Measurements from ENCODE around the gene NOL3. TPM values are rescaled to one million over a fixed set of nuclear protein-coding genes. Genes with fewer than 3 reads are reported as not detected.

NOL3 gene
- total RNA-seq, 1 experiment from 2014 or later, result 68.0 TPM

DNA sequence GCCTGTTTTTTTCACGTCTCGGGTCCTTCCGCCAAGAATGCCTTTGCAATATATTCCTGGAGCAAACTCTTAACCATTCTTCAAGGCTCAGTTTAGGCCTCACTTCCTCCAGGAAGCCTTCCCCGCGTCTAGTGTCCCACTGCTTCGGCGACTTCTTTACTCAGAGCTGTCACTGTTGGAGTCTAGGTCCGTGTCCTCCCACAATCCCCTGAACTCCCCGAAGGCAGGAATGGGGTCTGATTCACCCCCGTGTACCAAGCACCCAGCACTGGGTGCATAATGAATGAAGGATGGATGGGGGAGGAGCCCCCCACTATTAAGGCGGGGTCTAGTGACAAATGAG, 12.9 kb downstream of the NOL3 start:
- peak overlapping the region; percentile 84 for H3K4me2 ChIP-seq

DNA sequence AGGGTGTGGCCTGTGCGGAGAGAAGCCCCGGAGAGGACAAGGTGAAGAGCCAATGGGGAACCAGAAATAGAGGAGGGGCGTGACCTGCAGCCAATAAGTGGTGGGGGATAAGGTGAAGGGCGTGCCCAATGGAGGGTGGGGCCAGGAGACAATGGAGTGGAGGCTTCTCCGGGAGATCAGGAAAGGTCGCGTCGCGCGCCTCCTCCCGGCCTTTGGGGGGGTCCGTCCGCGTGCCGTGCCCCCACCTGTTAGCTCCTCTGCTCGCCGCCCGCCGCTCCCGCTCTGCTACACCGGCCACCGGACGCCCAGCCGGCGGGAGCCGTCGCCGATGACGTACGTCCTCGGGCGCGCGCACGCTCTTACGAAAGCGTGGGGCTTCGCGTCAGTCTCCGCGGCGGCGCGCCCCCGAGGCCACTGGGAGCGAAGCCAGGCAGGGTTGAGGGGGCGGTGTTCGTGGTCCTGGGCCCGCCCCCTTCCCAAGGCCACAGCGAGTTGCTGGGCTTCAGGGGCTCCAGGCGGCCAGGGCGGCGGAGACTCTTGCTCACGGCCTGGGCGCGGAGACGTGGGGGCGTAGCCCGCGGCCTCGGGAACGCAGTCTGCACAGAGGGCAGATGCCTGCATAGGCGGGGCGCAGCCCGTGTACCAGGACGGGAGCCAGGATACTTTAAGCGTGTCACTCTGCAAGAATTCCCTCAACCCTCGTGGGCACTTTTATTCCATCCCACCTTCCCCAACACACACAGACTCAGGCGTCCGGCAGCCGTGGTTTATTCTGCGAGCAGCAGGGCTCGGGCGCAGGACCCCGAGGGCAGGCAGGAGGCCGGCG, 13.5 kb downstream of the NOL3 start, which contains the start of gene MATCAP1:
Gene MATCAP1, minus strand, starts transcription at position 337 of the 826 bp plus-strand sequence. CDS start 3,353 bp downstream, outside the sequence.
- Histone ChIP-seq H3K27me3 (ENCODE audit: insufficient read depth, low read depth) (no peaks in the 10 kb centered on the region), H3K36me3 (ENCODE audit: low read depth) (no peaks in the 10 kb centered on the region), H3K9me3 (ENCODE audit: insufficient read depth, low read depth) (no peaks in the 10 kb centered on the region), H3K4me3 (peak within 1 kb of the TSS; percentile 67), H3F3A (ENCODE audit: insufficient read depth, low read depth) (peaks cover 25% of the 10 kb centered on the region; the same call in 1 of the 2 replicates), H3K9me2 (ENCODE audit: insufficient read depth) (no peaks in the 10 kb centered on the region), H3K4me2 (peak within 1 kb of the TSS; percentile 84), H3K79me2 (ENCODE audit: low read depth) (peaks cover 16% of the 10 kb centered on the region), H3K27ac (peak within 1 kb of the TSS; percentile 66), H2AFZ (peak within 1 kb of the TSS; percentile 75), H3K4me1 (replicated peaks; ENCODE audit: insufficient read depth) (peaks cover 46% of the 10 kb centered on the region), H4K20me1 (ENCODE audit: insufficient read depth) (no peaks in the 10 kb centered on the region)
- POLR2A ChIA-PET (ENCODE audit: unreplicated experiment), result no interaction called here
- DNase-seq, result peak; percentile 93 to 97
- CTCF ChIA-PET, result no interaction called here
- BruUV-seq (replicated peaks), result TSS peak; percentile 61
- intact Hi-C loops (cut with micrococcal nuclease; ENCODE audit: unreplicated experiment), result loop anchor here (2.0 kb wide), 1 partner anchor 71 kb away; no protein-coding TSS in a partner anchor
- no peak for TF ChIP-seq EZH2 (IDR thresholded peaks at IDR 0.05; ENCODE audit: low read depth)
- TF ChIP-seq, protein P1, sequence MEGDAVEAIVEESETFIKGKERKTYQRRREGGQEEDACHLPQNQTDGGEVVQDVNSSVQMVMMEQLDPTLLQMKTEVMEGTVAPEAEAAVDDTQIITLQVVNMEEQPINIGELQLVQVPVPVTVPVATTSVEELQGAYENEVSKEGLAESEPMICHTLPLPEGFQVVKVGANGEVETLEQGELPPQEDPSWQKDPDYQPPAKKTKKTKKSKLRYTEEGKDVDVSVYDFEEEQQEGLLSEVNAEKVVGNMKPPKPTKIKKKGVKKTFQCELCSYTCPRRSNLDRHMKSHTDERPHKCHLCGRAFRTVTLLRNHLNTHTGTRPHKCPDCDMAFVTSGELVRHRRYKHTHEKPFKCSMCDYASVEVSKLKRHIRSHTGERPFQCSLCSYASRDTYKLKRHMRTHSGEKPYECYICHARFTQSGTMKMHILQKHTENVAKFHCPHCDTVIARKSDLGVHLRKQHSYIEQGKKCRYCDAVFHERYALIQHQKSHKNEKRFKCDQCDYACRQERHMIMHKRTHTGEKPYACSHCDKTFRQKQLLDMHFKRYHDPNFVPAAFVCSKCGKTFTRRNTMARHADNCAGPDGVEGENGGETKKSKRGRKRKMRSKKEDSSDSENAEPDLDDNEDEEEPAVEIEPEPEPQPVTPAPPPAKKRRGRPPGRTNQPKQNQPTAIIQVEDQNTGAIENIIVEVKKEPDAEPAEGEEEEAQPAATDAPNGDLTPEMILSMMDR (conservative IDR thresholded peaks at IDR 0.05), result no peak

More for the DNA sequence above, 12.9 kb downstream of the NOL3 start:
- no peak for DNase-seq
- BruUV-seq (replicated peaks), result no TSS peak
- CTCF ChIA-PET, result no interaction called here
- Histone ChIP-seq H4K20me1 (ENCODE audit: insufficient read depth) (no peaks in the 10 kb centered on the region), H3F3A (ENCODE audit: insufficient read depth, low read depth) (peaks cover 31% of the 10 kb centered on the region; the same call in 1 of the 2 replicates), H3K27me3 (ENCODE audit: insufficient read depth, low read depth) (no peaks in the 10 kb centered on the region), H3K4me1 (replicated peaks; ENCODE audit: insufficient read depth) (peaks cover 50% of the 10 kb centered on the region), H3K27ac (no peak overlapping the region), H3K9me3 (ENCODE audit: insufficient read depth, low read depth) (no peaks in the 10 kb centered on the region), H3K9me2 (ENCODE audit: insufficient read depth) (no peaks in the 10 kb centered on the region), H2AFZ (peak overlapping the region; percentile 75; the same call in 1 of the 2 replicates), H3K36me3 (ENCODE audit: low read depth) (no peaks in the 10 kb centered on the region), H3K79me2 (ENCODE audit: low read depth) (peaks cover 16% of the 10 kb centered on the region), H3K4me3 (peak overlapping the region; percentile 67)
- intact Hi-C loops (cut with micrococcal nuclease; ENCODE audit: unreplicated experiment), result no loop called here
- no peak for TF ChIP-seq EZH2 (IDR thresholded peaks at IDR 0.05; ENCODE audit: low read depth)
- TF ChIP-seq, protein P1 (conservative IDR thresholded peaks at IDR 0.05), result no peak
- POLR2A ChIA-PET (ENCODE audit: unreplicated experiment), result no interaction called here

DNA sequence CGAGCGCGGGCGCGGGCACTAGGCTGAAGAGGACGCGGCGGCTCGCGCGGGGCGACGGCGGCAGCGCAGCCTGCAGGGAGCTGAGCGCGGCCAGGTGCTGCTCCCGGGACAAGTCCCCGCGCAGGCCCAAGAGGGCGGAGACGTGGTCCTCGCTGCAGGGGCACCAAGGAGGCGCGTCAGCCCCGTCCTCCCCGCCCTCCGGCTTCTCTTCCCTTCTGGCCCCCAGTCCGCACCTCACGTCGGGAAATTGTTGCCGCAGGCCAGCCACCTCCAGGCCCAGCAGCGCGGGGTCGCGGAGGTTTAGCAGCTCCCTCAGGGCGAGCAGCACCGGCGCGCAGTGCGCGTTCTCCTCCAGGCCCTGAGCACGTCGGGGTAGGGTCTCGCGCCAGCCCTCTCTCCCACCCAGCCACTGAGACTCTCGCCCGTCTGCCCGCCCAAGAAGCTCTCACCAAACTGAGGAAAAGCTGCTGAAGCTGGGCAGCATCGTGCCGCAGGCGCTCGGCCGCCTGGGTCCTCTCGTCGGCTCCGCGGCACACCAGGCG, 14.2 kb downstream of the NOL3 start:
- no peaks in the 10 kb centered on the region for H3K9me2 ChIP-seq (ENCODE audit: insufficient read depth)
- no peaks in the 10 kb centered on the region for H3K9me3 ChIP-seq (ENCODE audit: insufficient read depth, low read depth)
- H3K27ac ChIP-seq, result peak overlapping the region; percentile 66; the same call in 1 of the 2 replicates
- peak overlapping the region; percentile 75 for H2AFZ ChIP-seq
- intact Hi-C loops (cut with micrococcal nuclease; ENCODE audit: unreplicated experiment), result loop anchor here (2.0 kb wide), 1 partner anchor 72 kb away; no protein-coding TSS in a partner anchor
- peaks cover 39% of the 10 kb centered on the region for H3K4me1 ChIP-seq (replicated peaks; ENCODE audit: insufficient read depth)
- H4K20me1 ChIP-seq (ENCODE audit: insufficient read depth), result no peaks in the 10 kb centered on the region
- H3F3A ChIP-seq (ENCODE audit: insufficient read depth, low read depth), result peaks cover 20% of the 10 kb centered on the region; the same call in 1 of the 2 replicates
- BruUV-seq (replicated peaks), result no TSS peak
- peak overlapping the region; percentile 84 for H3K4me2 ChIP-seq
- no peaks in the 10 kb centered on the region for H3K27me3 ChIP-seq (ENCODE audit: insufficient read depth, low read depth)
- POLR2A ChIA-PET (ENCODE audit: unreplicated experiment), result no interaction called here
- TF ChIP-seq, protein P1 (conservative IDR thresholded peaks at IDR 0.05), result no peak
- TF ChIP-seq EZH2 (IDR thresholded peaks at IDR 0.05; ENCODE audit: low read depth), result no peak
- no peaks in the 10 kb centered on the region for H3K36me3 ChIP-seq (ENCODE audit: low read depth)
- DNase-seq, result no peak
- CTCF ChIA-PET, result interaction anchor here (1.2 kb wide), 1 partner anchor 167 kb away, joined by 4 read pairs; no protein-coding TSS in a partner anchor
- H3K4me3 ChIP-seq, result peak overlapping the region; percentile 67
- H3K79me2 ChIP-seq (ENCODE audit: low read depth), result peaks cover 16% of the 10 kb centered on the region

Data from PC-9 (cell line).